Liver (tissue), 9 donors: Measurements from ENCODE around the gene RCVRN. TPM values are rescaled to one million over a fixed set of nuclear protein-coding genes. Genes with fewer than 3 reads are reported as not detected.

Experiments used
- DNase-seq: peaks from one replicate; pipeline ENCODE4 v3.0.0-alpha.2; 2017; ENCODE audit warnings: low spot score
- H3K27ac ChIP-seq, 2 donors: one replicate each; pipeline ENCODE4 v1.7.0; 2013; ENCODE audit warnings: inconsistent platforms in 2 of 2, low read length in 2 of 2, control low read depth in 1 of 2, low read depth in 1 of 2, mild to moderate bottlenecking in 1 of 2
- H3K27me3 ChIP-seq, 4 donors: one replicate each; pipeline versions ENCODE4 v1.6.1 to v1.7.0; 2013; ENCODE audit warnings: low read length in 3 of 4, inconsistent platforms in 1 of 4, mild to moderate bottlenecking in 1 of 4, moderate library complexity in 1 of 4; ENCODE audit not compliant: control insufficient read depth in 4 of 4, insufficient read depth in 4 of 4
- H3K36me3 ChIP-seq, 4 donors: one replicate each; pipeline versions ENCODE4 v1.6.1 to v1.7.0; 2013; ENCODE audit warnings: low read length in 3 of 4, mild to moderate bottlenecking in 3 of 4, low read depth in 1 of 4, moderate library complexity in 1 of 4; ENCODE audit not compliant: control insufficient read depth in 4 of 4, insufficient read depth in 3 of 4
- H3K4me1 ChIP-seq, 4 donors: one replicate each; pipeline versions ENCODE4 v1.6.1 to v1.7.0; 2013; ENCODE audit warnings: low read length in 3 of 4, mild to moderate bottlenecking in 3 of 4, moderate library complexity in 1 of 4; ENCODE audit not compliant: control insufficient read depth in 4 of 4, insufficient read depth in 4 of 4
- H3K4me3 ChIP-seq, 3 donors: one replicate each; pipeline versions ENCODE4 v1.6.1 to v1.7.0; 2013; ENCODE audit warnings: low read length in 3 of 3, control low read depth in 1 of 3, low read depth in 1 of 3, mild to moderate bottlenecking in 1 of 3
- H3K9ac ChIP-seq, 2 donors: one replicate each; pipeline ENCODE4 v1.7.0; 2013; ENCODE audit warnings: low read length in 2 of 2, mild to moderate bottlenecking in 2 of 2, moderate library complexity in 2 of 2, control low read depth in 1 of 2, low read depth in 1 of 2
- H3K9me3 ChIP-seq, 4 donors: one replicate each; pipeline versions ENCODE4 v1.6.1 to v1.7.0; 2013; ENCODE audit warnings: low read length in 3 of 4; ENCODE audit not compliant: control insufficient read depth in 4 of 4
- EGR1 ChIP-seq, 2 donors: IDR thresholded peaks; 2 replicates each; pipeline ENCODE4 v1.6.1; 2016 to 2018; ENCODE audit warnings: antibody characterized with exemption in 2 of 2, low read depth in 2 of 2
- FOXA1 ChIP-seq: IDR thresholded peaks from 2 replicates; pipeline ENCODE4 v1.6.1; 2016; ENCODE audit warnings: antibody characterized with exemption
- FOXA2 ChIP-seq: IDR thresholded peaks from 2 replicates; pipeline ENCODE4 v1.6.1; 2016; ENCODE audit warnings: antibody characterized with exemption
- HNF4A ChIP-seq, 2 donors: conservative IDR thresholded peaks; 2 replicates each; pipeline ENCODE4 v1.6.1; 2016; ENCODE audit warnings: antibody characterized with exemption in 2 of 2, mild to moderate bottlenecking in 2 of 2
- JUND ChIP-seq, 2 donors: IDR thresholded peaks; 2 replicates each; pipeline ENCODE4 v1.6.1; 2016; ENCODE audit warnings: antibody characterized with exemption in 2 of 2
- NR2F2 ChIP-seq: IDR thresholded peaks from 2 replicates; pipeline ENCODE4 v1.6.1; 2016; ENCODE audit warnings: antibody characterized with exemption
- RAD21 ChIP-seq, 2 donors: IDR thresholded peaks; 2 replicates each; pipeline ENCODE4 v1.6.1; 2016; ENCODE audit warnings: antibody characterized with exemption in 2 of 2, mild to moderate bottlenecking in 2 of 2
- SP1 ChIP-seq: IDR thresholded peaks from 2 replicates; pipeline ENCODE4 v1.6.1; 2018; ENCODE audit warnings: antibody characterized with exemption, mild to moderate bottlenecking
- YY1 ChIP-seq: IDR thresholded peaks from 2 replicates; pipeline ENCODE4 v1.6.1; 2016; ENCODE audit warnings: antibody characterized with exemption, mild to moderate bottlenecking
- WGBS: extraction: QIAGEN DNeasy Blood & Tissue Kit; methylation state at CpG from one replicate; pipeline ENCODE4 v1.1.7; 2013; 5-methylcytosine and 5-hydroxymethylcytosine counted together
- polyA plus RNA-seq, 2 donors: library from polyadenylated mRNA; stranded (reverse) in 1 of 2; unstranded in 1 of 2; fragments of 200-250 nt in 1 of 2; fragments of >200 nt in 1 of 2; fragmentation: Nextera tagmentation in 1 of 2; extraction: Ambion mirVana in 1 of 2; gene quantifications; one replicate each; pipeline versions ENCODE4 v1.2.1 to v1.2.3, GENCODE V29; 2013 to 2015
- total RNA-seq, 2 donors: library from RNA; depleted of rRNA; stranded (reverse); fragments of >200 nt; gene quantifications; one replicate each; pipeline ENCODE4 v1.2.3, GENCODE V29; 2014
- TF ChIP-seq, protein P1 (sequence below): fragments of 150-350 bp; IDR thresholded peaks from 2 replicates; pipeline ENCODE4 v1.5.1; 2017; ENCODE audit warnings: improper control_type of control experiment, low read depth, low read length; ENCODE audit not compliant: missing input control
- TF ChIP-seq, protein P2 (sequence below): IDR thresholded peaks from 2 replicates; pipeline ENCODE4 v1.6.1; 2016; ENCODE audit warnings: antibody characterized with exemption
- TF ChIP-seq, protein P3 (sequence below): IDR thresholded peaks from 2 replicates; pipeline ENCODE4 v1.6.1; 2016; ENCODE audit warnings: antibody characterized with exemption, mild to moderate bottlenecking
- donor health status: healthy.
- donor health status: healthy.
- donor health status: healthy.
- donor health status: healthy.
- donor health status: healthy.

Gene RCVRN
- total and polyA plus RNA-seq, 4 donors, result not detected

DNA sequence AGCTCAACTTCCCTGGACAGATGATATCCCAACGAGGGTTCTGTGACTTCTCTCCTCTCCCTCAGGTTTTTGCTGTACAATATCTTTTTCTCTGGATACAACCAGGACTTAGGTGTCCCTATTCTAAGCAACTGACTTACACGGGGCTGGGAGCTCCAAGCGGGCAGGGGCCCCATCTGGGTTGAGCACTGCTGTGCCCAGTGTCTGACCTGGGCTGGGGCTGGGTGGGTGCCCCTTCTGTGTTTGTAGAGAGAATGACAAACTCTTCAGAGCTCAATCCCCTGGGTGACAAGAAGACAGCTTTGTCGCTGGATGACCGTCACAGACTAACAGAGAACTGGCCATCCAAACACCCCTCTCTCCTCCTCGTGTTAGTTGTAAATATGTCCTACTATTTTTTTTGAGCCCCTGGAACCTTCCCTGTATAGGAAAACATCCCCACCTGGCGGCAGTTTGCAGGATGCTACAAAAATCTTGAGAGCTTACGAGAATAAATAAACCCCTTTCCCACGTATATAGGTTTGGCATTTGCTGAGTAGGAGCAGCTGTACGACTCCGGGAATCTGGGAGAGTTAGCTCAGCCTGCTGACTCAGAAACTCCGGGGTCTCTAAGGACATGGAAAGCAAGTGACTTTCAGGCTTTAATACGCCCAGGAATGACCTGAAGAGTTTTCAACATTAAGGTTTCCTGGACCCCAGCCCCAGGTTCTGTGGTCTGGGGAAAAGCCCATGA is 23.7 kb upstream of the RCVRN start:
- Histone ChIP-seq H3K9ac (no peak overlapping the region), H3K4me3 (no peak overlapping the region), H3K27me3 (peaks cover 0 to 3% (median 1%) of the 10 kb centered on the region in 4 donors), H3K36me3 (no peaks in the 10 kb centered on the region), H3K9me3 (no peaks in the 10 kb centered on the region), H3K27ac (no peak overlapping the region), H3K4me1 (no peaks in the 10 kb centered on the region)
- no peak for DNase-seq
- TF ChIP-seq FOXA1 (no peak), RAD21 (IDR thresholded peaks at IDR 0.05) (peak in 1 of 2 donors; percentile 21)
- TF ChIP-seq, protein P1, sequence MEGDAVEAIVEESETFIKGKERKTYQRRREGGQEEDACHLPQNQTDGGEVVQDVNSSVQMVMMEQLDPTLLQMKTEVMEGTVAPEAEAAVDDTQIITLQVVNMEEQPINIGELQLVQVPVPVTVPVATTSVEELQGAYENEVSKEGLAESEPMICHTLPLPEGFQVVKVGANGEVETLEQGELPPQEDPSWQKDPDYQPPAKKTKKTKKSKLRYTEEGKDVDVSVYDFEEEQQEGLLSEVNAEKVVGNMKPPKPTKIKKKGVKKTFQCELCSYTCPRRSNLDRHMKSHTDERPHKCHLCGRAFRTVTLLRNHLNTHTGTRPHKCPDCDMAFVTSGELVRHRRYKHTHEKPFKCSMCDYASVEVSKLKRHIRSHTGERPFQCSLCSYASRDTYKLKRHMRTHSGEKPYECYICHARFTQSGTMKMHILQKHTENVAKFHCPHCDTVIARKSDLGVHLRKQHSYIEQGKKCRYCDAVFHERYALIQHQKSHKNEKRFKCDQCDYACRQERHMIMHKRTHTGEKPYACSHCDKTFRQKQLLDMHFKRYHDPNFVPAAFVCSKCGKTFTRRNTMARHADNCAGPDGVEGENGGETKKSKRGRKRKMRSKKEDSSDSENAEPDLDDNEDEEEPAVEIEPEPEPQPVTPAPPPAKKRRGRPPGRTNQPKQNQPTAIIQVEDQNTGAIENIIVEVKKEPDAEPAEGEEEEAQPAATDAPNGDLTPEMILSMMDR, result peak; percentile 22
- 37% methylated on average over 13 of the region's 13 CpGs for WGBS

DNA sequence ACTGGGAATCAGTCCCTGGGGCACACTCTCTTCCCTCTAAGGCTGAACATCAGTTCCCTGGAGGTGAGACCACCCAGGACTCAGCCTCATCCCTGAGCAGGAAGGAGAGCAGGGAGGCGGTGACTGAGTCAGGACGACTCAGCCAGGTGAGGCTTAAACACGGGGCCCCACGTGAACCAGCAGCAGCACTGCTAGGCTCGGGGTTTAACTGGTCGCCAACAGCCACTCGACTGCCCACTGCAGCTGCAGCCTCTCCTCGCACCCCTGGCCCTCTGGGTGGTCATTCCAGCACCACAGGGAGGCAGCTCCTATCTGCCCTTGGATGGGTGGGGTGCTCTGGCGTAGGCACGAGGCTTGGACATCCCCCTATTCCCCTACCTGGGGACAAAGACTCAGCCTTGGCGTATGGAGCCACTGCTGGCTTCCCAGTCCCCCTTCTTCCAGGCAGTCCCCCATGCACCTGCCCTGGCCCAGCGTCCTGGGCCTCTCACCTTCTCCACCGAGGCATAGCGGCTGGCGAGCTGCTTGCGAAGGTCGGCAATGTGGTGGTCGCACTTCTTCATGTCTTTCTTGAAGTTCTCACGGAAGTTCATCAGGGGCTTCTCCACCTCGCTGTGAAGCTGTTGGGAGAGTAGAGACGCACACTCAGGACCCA is 21.2 kb upstream of the RCVRN start:
- Histone ChIP-seq H3K4me3 (no peak overlapping the region), H3K9ac (no peak overlapping the region), H3K9me3 (no peaks in the 10 kb centered on the region), H3K36me3 (no peaks in the 10 kb centered on the region), H3K27ac (no peak overlapping the region), H3K27me3 (peaks cover 0 to 3% (median 1%) of the 10 kb centered on the region in 4 donors), H3K4me1 (no peaks in the 10 kb centered on the region)
- 79% methylated on average over 21 of the region's 21 CpGs for WGBS
- no peak for DNase-seq
- TF ChIP-seq JUND (IDR thresholded peaks at IDR 0.05), result no peak
- TF ChIP-seq, protein P2, sequence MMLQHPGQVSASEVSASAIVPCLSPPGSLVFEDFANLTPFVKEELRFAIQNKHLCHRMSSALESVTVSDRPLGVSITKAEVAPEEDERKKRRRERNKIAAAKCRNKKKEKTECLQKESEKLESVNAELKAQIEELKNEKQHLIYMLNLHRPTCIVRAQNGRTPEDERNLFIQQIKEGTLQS, result no peak
- TF ChIP-seq, protein P3, sequence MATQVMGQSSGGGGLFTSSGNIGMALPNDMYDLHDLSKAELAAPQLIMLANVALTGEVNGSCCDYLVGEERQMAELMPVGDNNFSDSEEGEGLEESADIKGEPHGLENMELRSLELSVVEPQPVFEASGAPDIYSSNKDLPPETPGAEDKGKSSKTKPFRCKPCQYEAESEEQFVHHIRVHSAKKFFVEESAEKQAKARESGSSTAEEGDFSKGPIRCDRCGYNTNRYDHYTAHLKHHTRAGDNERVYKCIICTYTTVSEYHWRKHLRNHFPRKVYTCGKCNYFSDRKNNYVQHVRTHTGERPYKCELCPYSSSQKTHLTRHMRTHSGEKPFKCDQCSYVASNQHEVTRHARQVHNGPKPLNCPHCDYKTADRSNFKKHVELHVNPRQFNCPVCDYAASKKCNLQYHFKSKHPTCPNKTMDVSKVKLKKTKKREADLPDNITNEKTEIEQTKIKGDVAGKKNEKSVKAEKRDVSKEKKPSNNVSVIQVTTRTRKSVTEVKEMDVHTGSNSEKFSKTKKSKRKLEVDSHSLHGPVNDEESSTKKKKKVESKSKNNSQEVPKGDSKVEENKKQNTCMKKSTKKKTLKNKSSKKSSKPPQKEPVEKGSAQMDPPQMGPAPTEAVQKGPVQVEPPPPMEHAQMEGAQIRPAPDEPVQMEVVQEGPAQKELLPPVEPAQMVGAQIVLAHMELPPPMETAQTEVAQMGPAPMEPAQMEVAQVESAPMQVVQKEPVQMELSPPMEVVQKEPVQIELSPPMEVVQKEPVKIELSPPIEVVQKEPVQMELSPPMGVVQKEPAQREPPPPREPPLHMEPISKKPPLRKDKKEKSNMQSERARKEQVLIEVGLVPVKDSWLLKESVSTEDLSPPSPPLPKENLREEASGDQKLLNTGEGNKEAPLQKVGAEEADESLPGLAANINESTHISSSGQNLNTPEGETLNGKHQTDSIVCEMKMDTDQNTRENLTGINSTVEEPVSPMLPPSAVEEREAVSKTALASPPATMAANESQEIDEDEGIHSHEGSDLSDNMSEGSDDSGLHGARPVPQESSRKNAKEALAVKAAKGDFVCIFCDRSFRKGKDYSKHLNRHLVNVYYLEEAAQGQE, result no peak
- no peak for TF ChIP-seq HNF4A (conservative IDR thresholded peaks at IDR 0.05)
- TF ChIP-seq SP1, result no peak
- no peak for TF ChIP-seq NR2F2
- TF ChIP-seq, protein P1, result no peak
- no peak for TF ChIP-seq FOXA2
- TF ChIP-seq EGR1 (IDR thresholded peaks at IDR 0.05; ENCODE audit: low read depth in 2 of 2), result no peak
- no peak for TF ChIP-seq YY1
- TF ChIP-seq FOXA1, result no peak
